BJ (cell line): ENCODE data around the gene TSPAN5. TPM values are rescaled to one million over a fixed set of nuclear protein-coding genes. Genes with fewer than 3 reads are reported as not detected.

ENCODE experiments used
- CTCF ChIA-PET: fragments of 350-600 bp; formaldehyde crosslinking; extraction: SDS; loops from one replicate; lab custom pipeline; 2021; ENCODE audit warnings: antibody characterized with exemption, inconsistent platforms; lab: Yijun Ruan, JAX
- POLR2A ChIA-PET: fragments of 300-600 bp; sonication (Branson Sonifier 250); formaldehyde crosslinking; extraction: SDS; loops from one replicate; lab custom pipeline; 2021; ENCODE audit warnings: antibody characterized with exemption; lab: Charles Lee
- DNase-seq: peaks from one replicate; pipeline ENCODE4 v3.0.0-alpha.2; 2011; ENCODE audit warnings: low read depth
- H3K27me3 ChIP-seq: 2 replicates; pipeline ENCODE4 v1.6.0; 2011; ENCODE audit warnings: low read length; ENCODE audit not compliant: control insufficient read depth, insufficient read depth
- H3K36me3 ChIP-seq: 2 replicates; pipeline ENCODE4 v1.5.1; 2011; ENCODE audit warnings: low read length; ENCODE audit not compliant: control insufficient read depth, insufficient read depth
- H3K4me3 ChIP-seq: 2 replicates; pipeline ENCODE4 v1.5.1; 2011; ENCODE audit warnings: low read depth, mild to moderate bottlenecking, control low read depth, low read length
- CTCF ChIP-seq: IDR thresholded peaks from 2 replicates; pipeline ENCODE4 v1.5.1; 2011; ENCODE audit warnings: low read depth, mild to moderate bottlenecking, control low read depth, inconsistent platforms, low read length, moderate library complexity; ENCODE audit not compliant: insufficient read depth
- polyA plus RNA-seq: library from polyadenylated mRNA; depleted of rRNA; stranded (reverse); fragments of >200 nt; gene quantifications from 2 replicates; pipeline ENCODE4 v1.2.3, GENCODE V29; 2011

The TSPAN5 gene
- polyA plus RNA-seq, 1 experiment: 74.5 TPM

GRCh38 chr4:98491899-98492559, 166.4 kb downstream of the TSPAN5 start:
- H3K27me3 ChIP-seq: no peaks in the 10 kb centered on the region
- POLR2A ChIA-PET: no interaction called here
- no peak overlapping the region for H3K4me3 ChIP-seq
- no peak for DNase-seq
- CTCF ChIA-PET: interaction anchor here (1.6 kb wide), 1 partner anchor 111 kb away, joined by 5 read pairs; no protein-coding TSS in a partner anchor
- TF ChIP-seq CTCF: no peak
- 0 out of 2 replicates have a peak, but pooled peaks cover 1% of the 10 kb centered on the region for H3K36me3 ChIP-seq

GRCh38 chr4:98490251-98490650, 168.2 kb downstream of the TSPAN5 start:
- DNase-seq: no peak
- H3K36me3 ChIP-seq: no peaks in the 10 kb centered on the region; the same call in 1 of the 2 replicates
- no peaks in the 10 kb centered on the region for H3K27me3 ChIP-seq
- no peak for TF ChIP-seq CTCF
- POLR2A ChIA-PET: no interaction called here
- no peak overlapping the region for H3K4me3 ChIP-seq
- CTCF ChIA-PET: no interaction called here

- ChIA-PET CTCF (interaction anchor here (0.9 to 1.4 kb wide), 2 partner anchors 10 to 15 kb away, joined by 3 to 4 read pairs; no protein-coding TSS in a partner anchor), POLR2A (no interaction called here)
- no peak for TF ChIP-seq CTCF
- DNase-seq: no peak
- Histone ChIP-seq H3K27me3 (no peaks in the 10 kb centered on the region), H3K4me3 (no peak overlapping the region), H3K36me3 (peaks cover 2% of the 10 kb centered on the region)
Measured at GRCh38 chr4:98485816-98486345, 172.5 kb downstream of the TSPAN5 start.

- CTCF ChIA-PET: interaction anchor here (1.9 kb wide), 1 partner anchor 16 kb away, joined by 5 read pairs; no protein-coding TSS in a partner anchor
- TF ChIP-seq CTCF: no peak
- DNase-seq: no peak
- POLR2A ChIA-PET: no interaction called here
- Histone ChIP-seq H3K4me3 (no peak overlapping the region), H3K27me3 (no peaks in the 10 kb centered on the region), H3K36me3 (peaks cover 2% of the 10 kb centered on the region)
Measured at GRCh38 chr4:98484031-98484430, 174.4 kb downstream of the TSPAN5 start.
